CD4-positive, alpha-beta T cell treated with Interferon alpha-2 for 1 hour (primary cell): ENCODE results near the gene IP6K2.
A peak's percentile ranks its signal among the peaks of the same experiment; 100 is the strongest.
"Not testable (repeated sequence)": the region's sequence is repeated elsewhere in the genome, so short reads cannot be mapped to it uniquely, and the experiment has no call there.

ENCODE experiments used
- DNase-seq, 2 donors: peaks; one replicate each; pipeline ENCODE4 v3.0.0-alpha.2; 2020 to 2022

The IP6K2 gene, protein sequence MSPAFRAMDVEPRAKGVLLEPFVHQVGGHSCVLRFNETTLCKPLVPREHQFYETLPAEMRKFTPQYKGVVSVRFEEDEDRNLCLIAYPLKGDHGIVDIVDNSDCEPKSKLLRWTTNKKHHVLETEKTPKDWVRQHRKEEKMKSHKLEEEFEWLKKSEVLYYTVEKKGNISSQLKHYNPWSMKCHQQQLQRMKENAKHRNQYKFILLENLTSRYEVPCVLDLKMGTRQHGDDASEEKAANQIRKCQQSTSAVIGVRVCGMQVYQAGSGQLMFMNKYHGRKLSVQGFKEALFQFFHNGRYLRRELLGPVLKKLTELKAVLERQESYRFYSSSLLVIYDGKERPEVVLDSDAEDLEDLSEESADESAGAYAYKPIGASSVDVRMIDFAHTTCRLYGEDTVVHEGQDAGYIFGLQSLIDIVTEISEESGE

DNA sequence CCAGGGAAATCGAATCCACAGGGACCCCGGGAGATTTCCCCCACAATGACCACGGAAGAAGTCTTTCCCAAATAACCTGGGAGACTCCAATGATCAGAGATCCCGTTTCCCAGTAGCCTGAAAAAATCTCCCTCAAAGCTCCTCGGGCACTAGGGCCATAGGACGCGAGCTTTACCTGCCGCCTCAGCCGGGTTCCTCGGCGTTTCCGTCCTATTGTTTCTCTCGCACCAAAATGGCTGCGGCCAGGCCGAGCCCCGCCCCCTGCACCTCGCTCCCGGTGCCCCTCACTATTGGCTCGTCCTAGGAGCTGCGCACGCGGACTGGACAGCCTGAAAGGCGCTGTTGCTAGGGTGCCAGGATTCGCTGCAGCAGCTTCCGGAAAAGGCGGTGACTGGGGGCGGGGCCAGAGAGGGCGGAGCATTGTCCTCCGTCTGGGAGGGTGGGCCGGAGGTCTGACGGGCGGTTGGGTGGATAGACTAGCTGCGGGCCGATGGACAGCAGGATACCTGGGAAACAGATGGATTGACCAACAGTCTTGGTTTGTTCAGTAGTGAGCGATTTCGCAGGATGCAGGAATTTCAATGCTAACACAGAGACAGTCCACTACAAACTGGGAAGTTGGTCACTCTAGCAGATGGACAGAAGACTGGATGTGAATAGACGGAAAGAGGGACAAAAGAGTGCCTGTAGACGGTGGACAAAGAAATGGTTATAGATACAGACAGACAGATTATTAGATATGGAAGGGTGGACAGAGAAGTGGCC is at the start of gene IP6K2:
Gene IP6K2, minus strand, starts transcription at position 240 of the 765 bp plus-strand sequence. CDS start 21,930 bp downstream, outside the sequence.
- DNase-seq, result peak; percentile 98

DNA sequence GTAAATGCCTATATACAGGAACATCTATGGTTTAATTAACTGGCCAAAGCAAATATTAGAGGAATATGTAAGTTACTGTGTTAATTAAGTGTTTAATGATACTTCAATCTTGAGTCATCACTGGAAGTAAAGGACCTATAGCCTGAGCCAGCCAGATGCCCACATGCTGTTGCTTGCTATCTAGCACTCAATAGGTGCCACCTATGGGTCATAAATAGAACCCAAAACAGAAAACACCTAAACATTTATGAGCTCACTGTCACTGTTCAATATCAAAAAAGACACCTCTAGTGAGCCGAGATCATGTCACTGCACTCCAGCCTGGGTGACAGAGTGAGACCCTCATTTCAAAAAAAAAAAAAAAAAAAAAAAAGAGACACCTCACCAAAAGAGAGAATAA is 48.4 kb upstream of the IP6K2 start:
- peak in 1 of 2 donors; percentile 16 for DNase-seq

DNA sequence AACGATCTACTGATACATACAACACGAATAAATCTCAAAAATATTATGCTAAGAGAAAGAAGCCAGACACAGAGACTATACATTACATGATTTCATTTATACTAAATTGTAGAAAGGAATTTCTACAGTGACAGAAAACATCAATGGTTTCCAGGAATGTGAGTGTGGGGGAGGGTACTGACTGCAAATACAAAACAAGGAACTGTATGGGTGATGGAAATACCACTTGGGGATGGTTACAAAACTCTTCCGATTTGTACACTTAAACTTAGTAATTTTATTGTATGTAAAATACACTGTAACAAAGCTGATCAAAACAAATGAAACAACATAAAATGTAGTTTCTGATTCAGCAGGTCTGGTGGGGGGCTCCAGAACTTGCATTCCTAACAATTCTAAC is 45.8 kb upstream of the IP6K2 start:
- DNase-seq, result no peak

DNA sequence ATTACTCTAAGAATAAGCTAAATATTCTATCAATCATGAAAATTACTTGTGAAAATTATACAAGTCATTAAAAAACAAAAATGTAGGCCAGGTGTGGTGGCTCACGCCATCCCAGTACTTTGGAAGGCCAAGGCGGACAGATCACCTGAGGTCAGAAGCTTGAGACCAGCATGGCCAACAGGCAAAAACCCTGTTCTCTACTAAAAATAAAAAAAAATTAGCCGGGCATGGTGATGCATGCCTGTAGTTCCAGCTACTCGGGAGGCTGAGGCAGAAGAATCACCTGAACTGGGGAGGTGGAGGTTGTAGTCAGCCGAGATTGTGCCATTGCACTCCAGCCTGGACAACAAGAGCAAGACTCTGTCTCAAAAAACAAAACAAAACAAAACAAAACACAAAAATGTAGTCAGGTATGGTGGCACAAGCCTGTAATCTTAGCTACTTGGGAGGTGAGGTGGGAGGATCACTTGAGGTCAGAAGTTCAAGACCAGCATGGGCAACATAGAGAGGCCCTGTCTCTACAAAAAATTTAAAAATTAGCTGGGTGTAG is 43.0 kb upstream of the IP6K2 start:
- not testable (repeated sequence) for DNase-seq

DNA sequence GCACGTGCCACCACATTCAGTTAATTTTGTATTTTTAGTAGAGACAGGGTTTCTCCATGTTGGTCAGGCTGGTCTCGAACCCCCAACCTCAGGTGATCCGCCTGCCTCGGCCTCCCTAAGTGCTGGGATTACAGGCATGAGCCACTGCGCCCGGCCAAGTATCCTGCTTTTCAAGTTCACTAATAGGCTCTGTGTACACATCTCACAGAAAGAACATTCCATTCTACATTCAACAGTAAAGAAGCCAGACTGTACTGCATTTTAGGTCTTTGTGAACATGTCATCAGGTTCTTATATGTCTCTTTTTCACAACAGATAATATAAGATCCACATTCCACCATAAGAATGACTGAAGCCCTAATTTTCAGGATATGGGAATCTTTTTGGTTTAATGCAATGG is 42.5 kb upstream of the IP6K2 start:
- not testable (repeated sequence) for DNase-seq

DNA sequence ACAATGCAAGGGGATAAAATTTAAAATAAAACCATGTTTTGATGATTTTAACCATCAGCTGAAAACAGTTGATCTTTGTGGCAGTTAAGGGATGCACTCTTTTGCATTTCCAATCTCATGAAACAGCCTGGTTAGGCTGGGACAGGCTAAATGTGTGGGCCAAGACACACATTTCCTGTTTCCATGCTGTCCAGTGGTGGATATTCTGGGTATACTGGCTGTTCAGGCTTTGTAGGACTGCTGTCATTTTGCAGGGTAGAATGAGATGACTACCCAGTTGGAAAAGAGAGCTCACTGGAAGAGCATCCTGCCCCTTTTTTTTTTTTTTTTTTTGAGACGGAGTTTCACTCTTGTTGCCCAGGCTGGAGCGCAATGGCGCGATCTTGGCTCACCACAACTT is 42.0 kb upstream of the IP6K2 start:
- no peak for DNase-seq

DNA sequence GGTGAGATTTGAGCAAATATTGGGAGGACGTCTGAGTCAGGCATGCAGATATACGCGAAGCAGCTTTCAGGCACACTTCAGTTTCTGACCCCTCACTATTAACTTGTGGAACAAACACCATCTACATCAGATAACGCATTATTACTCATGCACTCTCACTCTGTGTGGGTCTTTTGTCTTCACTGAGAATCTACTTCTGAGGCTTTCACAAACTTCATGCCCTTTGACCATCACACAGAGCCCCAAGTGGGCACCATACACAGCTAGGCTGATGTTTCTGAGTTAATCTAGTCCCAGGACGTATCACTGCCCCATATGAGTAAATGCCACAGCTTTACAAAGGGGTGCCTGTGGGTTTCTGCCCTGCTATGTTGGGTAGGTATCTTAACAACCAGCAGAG is 39.6 kb upstream of the IP6K2 start:
- DNase-seq, result no peak

DNA sequence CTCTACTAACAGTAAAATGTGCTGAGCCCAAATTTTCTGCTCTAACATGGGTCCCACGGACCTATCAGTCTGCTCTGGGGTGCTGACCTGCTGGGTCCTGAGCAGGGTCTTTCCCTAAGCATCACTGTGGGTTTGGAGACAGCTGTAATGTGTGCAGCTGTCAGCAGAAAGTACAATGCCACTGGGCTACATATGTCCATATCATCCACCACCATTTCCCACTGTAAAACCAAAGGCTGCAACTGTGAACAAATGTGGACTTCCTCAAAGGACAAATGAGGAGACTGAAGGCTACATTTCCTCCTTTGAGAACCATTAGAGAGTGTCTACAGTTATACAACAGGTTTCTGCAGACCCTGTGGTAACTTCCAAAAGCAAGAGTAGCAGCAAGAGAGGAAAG is 33.8 kb upstream of the IP6K2 start:
- no peak for DNase-seq

DNA sequence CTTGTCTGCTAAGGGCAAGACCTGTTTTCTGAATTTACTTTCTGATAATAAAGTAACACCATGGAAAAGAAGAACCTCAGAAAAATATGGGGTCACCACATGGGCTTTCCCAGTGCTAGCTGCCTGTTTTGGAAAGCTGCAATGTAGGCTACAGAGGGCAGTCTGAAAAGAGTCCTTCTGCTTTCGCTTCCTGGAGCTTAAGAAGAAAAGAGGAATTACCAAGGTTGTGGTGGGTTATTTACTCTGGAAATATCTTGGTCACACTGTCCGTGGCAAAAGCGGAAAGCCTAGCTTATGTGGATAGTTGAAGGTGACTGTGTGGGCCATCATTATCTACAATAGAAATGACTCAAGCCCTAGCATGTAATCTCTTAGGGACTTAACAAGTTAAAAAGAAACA is 31.7 kb upstream of the IP6K2 start:
- DNase-seq, result peak in 1 of 2 donors; percentile 17

DNA sequence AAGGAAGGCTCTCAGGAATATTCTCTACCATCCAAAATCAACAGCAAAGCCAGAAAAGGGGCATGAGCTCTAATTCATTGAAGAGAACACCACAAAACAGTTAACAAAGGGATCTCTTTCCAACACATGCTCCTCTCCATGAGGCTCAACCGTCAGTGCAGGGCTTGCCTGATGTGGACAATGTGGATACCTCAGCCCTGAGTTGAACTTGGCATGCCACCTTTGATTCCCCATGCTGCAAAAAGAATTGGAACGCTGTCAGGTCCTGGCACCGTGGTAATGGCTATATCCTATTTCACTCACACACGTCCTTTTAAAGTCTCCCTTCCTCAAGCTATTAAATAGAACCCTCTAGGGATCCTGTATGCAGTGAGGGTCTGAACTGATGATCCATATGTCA is 30.7 kb upstream of the IP6K2 start:
- DNase-seq, result no peak

DNA sequence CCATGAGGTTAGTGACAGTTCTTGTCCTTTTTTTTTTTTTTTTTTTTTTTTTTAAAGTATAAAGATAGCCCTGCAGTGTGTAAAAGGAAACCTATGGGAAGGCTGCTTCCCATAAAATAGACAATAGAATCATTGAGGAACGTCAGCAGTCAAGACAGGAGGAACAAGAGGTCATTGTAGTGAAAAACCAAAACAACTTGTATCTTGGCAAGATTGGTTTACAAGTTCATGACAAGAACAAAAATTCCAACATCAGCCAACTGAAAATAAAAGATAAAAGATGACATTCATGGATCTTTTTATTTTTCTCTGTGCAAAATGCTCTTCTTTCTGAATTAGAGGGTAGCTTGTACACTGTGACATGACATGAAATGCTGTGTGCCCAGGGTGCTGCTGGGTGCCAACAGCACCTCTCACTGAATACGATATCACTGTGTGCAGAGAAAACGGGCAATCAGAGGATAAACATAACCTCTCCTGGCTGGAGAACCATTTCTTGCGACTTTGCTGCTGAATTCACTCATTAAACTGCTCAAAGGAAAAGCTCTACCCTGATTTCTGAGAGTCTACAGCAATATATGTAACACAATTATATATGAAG is 30.1 kb upstream of the IP6K2 start:
- DNase-seq, result no peak

DNA sequence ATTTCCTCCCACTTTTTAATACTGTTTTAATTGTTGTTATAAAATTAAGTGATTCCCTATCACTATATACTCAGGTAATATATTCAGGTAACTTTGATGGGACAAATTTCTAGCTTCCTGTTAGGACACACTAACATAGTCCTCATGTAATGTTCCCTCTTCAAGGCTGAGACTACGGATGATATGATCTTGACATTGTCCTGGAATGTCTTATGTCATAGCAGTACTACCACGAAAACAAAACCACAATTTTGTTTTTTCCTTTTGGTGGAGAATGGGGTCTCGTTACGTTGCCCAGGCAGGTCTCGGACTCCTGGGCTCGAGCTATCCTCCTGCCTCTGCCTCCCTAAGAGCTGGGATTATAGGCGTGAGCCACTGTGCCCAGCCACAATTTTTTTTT is 26.8 kb upstream of the IP6K2 start:
- DNase-seq, result no peak

DNA sequence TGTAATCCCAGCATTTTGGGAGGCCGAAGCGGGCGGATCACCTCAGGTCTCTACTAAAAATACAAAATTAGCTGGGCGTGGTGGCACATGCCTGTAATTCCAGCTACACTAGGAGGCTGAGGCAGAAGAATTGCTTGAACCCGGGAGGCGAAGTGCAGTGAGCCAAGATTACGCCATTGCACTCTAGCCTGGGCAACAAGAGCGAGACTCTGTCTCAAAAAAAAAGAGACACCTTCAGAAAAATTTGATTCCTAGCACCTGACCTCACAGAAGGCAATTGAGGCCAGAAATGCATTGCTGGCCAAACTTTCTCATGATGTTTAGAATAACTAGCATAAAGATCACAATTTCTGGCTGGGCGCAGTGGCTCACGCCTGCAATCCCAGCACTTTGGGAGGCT is 24.2 kb upstream of the IP6K2 start:
- DNase-seq, result not testable (repeated sequence)

DNA sequence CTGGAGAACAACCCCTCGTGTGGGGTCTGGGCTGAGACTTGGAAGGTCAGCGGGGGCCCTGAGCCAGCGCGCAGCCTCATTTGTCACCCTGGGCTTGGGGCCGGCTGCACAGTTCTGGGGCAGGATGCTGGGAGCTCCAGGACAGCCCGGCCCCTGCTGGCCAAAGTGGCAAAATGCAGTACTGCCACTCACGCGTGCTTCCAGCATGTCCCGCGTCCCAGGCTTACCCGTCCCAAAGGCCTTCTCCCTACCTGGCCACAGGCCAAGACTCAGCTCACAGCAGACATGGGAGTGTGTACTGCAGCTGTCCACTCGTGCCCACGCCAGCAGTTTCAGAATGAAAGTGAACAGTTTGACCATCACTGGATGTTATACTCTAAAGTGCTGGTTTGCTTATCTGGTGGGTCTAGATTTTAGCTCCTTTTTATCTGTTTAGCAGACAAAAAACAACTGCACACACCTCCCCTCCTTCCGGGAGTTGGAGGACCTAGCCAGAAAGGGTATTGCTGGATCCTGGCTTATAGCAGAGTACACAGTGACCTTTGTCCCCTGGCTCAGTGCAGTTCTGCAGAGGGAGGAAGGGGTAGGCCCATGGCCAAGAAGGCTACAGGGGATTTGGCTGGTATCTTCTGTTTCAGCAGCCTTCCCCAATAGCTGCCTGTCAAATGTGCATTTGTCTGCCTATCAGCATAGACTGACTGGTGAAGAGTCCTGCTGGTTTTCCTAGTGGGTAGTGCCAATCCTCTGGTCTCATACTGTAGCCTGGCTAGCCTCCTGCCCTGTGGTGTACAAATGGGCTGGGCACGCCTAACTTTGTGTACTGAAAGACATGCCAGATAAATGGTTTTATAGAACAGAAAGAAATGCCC is 23.2 kb upstream of the IP6K2 start:
- peak; percentile 48 to 49 for DNase-seq

DNA sequence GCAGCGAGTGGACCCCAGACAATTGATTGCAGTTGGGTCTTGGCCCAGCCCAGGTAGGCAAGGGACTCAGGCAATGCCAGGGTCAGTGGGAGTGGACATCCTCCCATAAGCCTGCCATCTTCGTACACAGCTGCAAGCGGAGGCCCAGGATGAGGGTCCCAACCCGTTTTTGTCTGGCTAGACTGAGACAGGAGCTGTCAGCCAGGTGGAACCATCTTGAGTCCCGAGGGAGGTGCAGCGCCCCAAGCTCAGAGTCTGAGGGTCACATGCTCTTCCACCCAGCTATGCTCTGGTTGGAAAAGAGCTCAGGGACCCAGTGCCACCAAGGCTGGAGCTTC is 22.6 kb upstream of the IP6K2 start:
- no peak for DNase-seq

DNA sequence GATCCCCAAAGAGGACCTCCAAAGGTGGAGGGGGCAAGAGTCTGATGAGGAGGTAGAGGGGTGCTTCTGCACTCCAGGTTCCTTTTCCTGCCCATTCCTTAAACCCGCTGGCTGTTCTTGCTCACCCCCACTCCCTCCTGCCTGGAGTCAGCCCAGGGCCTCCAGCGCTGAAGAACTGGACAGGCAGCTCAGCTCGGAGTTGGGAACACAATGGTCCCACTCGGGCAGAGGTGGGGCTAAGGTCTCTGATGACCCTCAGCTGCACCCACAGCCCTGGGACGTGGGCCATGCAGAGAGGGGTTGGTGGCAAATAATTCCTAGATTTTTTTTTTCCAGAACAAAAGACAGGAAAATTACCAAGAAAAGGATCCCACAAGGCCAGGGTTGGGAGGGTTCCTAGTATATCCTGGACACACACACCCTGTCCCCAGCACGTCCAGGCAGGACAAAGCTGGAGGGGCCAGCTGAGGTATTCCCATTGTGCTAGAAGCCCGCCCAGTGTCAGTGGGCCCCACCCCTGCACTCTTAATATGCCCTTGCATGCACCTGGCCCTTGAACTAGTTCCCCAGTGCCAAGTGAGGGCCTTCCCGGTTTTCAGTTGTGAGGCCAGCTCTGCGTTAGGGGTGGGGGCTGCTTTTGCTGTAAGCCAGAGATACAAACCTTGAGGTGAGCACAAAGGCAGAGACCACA is 22.1 kb upstream of the IP6K2 start:
- no peak for DNase-seq

DNA sequence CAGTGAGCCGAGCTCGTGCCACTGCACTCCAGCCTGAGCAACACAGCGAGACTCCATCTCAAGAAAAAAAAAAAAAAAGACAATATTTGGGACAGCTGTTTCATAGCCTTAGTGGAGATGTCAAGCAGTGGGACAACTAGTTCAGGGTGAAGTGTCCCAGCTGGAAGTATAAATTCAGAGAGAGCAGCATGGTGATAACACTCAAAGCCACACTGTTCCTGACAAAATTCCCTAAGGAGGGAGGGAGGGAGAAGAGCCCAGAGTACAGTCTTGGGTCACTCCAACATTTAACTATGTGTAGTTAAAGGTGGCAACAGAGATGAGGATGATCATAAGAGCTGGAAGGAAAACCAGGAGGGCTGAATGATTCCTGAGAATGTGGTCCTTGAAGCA is 21.1 kb upstream of the IP6K2 start:
- no peak for DNase-seq

DNA sequence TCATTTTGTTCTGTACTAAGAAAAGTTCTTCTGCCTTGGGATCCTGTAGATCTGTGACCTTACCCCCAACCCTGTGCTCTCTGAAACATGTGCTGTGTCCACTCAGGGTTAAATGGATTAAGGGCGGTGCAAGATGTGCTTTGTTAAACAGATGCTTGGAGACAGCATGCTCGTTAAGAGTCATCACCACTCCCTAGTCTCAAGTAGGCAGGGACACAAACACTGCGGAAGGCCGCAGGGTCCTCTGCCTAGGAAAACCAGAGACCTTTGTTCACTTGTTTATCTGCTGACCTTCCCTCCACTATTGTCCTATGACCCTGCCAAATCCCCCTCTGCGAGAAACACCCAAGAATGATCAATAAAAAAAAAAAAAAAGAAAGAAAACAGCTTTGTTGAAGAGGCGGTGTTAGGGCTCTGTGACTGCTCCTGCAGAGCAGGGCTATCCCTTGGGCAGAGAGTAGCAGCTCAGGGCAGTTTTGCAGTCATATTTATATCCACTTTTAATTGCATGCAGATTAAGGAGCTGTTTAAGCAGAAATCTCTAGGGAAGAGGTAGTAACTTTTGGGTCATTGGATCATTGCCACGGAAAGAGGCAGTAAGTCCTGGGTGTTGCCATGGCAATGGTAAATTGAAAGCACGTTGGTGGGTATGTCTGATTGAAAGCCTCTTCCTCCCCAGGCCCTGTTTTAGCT is 18.2 kb upstream of the IP6K2 start:
- DNase-seq, result not testable (repeated sequence)

DNA sequence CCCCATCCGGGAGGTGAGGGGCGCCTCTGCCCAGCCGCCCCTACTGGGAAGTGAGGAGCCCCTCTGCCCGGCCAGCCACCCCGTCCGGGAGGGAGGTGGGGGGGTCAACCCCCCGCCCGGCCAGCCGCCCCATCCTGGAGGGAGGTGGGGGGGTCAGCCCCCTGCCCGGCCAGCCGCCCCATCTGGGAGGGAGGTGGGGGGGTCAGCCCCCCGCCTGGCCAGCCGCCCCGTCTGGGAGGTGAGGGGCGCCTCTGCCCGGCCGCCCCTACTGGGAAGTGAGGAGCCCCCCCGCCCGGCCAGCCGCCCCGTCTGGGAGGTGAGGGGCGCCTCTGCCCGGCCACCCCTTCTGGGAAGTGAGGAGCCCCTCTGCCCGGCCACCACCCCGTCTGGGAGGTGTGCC is 17.5 kb upstream of the IP6K2 start:
- not testable (repeated sequence) for DNase-seq

DNA sequence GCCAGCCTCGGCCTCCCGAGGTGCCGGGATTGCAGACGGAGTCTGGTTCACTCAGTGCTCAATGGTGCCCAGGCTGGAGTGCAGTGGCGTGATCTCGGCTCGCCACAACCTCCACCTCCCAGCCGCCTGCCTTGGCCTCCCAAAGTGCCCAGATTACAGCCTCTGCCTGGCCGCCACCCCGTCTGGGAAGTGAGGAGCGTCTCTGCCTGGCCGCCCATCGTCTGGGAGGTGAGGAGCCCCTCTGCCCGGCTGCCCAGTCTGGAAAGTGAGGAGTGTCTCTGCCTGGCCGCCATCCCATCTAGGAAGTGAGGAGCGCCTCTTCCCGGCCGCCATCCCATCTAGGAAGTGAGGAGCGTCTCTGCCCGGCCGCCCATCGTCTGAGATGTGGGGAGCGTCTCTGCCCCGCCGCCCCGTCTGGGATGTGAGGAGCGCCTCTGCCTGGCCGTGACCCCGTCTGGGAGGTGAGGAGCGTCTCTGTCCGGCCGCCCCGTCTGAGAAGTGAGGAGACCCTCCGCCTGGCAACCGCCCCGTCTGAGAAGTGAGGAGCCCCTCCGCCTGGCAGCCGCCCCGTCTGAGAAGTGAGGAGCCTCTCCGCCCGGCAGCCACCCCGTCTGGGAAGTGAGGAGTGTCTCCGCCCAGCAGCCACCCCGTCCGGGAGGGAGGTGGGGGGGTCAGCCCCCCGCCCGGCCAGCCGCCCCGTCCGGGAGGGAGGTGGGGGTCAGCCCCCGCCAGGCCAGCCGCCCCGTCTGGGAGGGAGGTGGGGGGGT is 16.9 kb upstream of the IP6K2 start:
- DNase-seq, result not testable (repeated sequence)

DNA sequence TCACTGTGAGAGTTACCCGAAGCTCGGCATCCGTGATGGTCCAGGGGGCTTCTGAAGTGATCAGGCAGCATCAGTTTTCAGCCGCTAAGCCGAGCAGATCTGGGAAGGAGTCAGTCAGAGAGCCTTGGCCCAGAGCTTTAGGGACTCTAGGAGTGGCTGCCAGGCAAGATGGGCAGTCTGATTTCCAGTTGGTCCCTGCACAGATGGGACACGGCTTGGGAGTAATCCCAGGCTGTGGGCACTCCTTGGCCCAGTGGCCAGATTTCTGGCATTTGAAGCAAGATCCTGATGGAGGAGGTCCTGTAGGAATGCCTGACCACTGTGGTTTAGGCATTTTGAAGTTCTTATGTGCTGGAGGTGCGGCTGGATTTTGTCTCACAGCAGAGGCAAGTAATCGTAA is 10.5 kb upstream of the IP6K2 start:
- no peak for DNase-seq
